ENCODE results near the gene GALNT18. TPM values are rescaled to one million over a fixed set of nuclear protein-coding genes. Genes with fewer than 3 reads are reported as not detected.

The GALNT18 gene
- total and polyA plus RNA-seq, 2 experiments from 2014 or later, result 4.3 to 10.8 TPM

DNA sequence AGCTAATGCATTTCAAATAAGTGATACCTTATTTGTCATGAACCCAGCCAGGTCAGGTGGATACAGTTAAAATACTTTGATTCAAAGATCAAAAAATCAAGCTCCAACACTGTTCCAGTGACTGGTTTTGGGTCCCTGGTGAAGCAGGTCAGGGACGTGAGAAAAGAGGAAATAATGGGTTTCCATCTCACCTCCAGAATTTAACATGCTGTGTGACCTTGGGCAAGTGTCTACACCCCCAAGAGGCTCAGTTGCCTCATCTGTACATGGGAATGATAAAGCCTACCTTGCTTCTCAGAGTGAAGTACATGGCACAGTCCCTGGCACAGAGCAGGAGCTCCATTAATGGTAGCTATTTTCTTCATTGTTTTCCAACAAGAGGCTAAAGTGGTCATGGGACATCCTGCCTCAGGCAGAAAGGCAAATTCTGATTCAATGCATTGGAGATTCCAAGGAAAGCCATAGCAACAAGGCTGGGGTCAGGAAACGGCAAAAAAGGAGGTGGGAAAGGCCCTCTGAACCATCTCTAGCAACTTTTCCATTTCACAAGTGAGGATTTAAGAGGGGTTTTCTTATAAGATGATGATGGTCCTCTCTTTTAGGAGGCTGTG, 377.2 kb downstream of the GALNT18 start:
- H3K4me3 Mint-ChIP-seq, result no peak overlapping the region
- Histone ChIP-seq H3K9me2 (ENCODE audit: insufficient read depth) (no peaks in the 10 kb centered on the region), H3K27me3 (ENCODE audit: insufficient read depth) (no peaks in the 10 kb centered on the region), H3K36me3 (ENCODE audit: insufficient read depth) (no peaks in the 10 kb centered on the region), H3K4me1 (ENCODE audit: insufficient read depth) (peaks cover 12% of the 10 kb centered on the region; the same call in 1 of the 2 replicates), H3K27ac (ENCODE audit: low read depth) (no peak overlapping the region; the same call in 1 of the 2 replicates), H3K79me2 (replicated peaks; ENCODE audit: insufficient read depth) (no peaks in the 10 kb centered on the region), H3F3A (replicated peaks; ENCODE audit: low read depth) (no peaks in the 10 kb centered on the region), H3K4me2 (no peak overlapping the region), H2AFZ (peak overlapping the region; percentile 19; the same call in 1 of the 2 replicates), H4K20me1 (replicated peaks; ENCODE audit: insufficient read depth) (no peaks in the 10 kb centered on the region), H3K4me3 (no peak overlapping the region)
- TF ChIP-seq, protein P1, sequence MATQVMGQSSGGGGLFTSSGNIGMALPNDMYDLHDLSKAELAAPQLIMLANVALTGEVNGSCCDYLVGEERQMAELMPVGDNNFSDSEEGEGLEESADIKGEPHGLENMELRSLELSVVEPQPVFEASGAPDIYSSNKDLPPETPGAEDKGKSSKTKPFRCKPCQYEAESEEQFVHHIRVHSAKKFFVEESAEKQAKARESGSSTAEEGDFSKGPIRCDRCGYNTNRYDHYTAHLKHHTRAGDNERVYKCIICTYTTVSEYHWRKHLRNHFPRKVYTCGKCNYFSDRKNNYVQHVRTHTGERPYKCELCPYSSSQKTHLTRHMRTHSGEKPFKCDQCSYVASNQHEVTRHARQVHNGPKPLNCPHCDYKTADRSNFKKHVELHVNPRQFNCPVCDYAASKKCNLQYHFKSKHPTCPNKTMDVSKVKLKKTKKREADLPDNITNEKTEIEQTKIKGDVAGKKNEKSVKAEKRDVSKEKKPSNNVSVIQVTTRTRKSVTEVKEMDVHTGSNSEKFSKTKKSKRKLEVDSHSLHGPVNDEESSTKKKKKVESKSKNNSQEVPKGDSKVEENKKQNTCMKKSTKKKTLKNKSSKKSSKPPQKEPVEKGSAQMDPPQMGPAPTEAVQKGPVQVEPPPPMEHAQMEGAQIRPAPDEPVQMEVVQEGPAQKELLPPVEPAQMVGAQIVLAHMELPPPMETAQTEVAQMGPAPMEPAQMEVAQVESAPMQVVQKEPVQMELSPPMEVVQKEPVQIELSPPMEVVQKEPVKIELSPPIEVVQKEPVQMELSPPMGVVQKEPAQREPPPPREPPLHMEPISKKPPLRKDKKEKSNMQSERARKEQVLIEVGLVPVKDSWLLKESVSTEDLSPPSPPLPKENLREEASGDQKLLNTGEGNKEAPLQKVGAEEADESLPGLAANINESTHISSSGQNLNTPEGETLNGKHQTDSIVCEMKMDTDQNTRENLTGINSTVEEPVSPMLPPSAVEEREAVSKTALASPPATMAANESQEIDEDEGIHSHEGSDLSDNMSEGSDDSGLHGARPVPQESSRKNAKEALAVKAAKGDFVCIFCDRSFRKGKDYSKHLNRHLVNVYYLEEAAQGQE (IDR thresholded peaks at IDR 0.05; ENCODE audit: unreplicated experiment), result no peak
- no peak for TF ChIP-seq CREB1 (CRISPR knock-in tag; IDR thresholded peaks at IDR 0.05; ENCODE audit: low read depth)
- TF ChIP-seq, protein P2, sequence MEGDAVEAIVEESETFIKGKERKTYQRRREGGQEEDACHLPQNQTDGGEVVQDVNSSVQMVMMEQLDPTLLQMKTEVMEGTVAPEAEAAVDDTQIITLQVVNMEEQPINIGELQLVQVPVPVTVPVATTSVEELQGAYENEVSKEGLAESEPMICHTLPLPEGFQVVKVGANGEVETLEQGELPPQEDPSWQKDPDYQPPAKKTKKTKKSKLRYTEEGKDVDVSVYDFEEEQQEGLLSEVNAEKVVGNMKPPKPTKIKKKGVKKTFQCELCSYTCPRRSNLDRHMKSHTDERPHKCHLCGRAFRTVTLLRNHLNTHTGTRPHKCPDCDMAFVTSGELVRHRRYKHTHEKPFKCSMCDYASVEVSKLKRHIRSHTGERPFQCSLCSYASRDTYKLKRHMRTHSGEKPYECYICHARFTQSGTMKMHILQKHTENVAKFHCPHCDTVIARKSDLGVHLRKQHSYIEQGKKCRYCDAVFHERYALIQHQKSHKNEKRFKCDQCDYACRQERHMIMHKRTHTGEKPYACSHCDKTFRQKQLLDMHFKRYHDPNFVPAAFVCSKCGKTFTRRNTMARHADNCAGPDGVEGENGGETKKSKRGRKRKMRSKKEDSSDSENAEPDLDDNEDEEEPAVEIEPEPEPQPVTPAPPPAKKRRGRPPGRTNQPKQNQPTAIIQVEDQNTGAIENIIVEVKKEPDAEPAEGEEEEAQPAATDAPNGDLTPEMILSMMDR (conservative IDR thresholded peaks at IDR 0.05; ENCODE audit: low read depth in 2 of 2), result no peak
- no peak for ATAC-seq
- H3K9me3 Mint-ChIP-seq, result peaks cover 20% of the 10 kb centered on the region
- no peak for DNase-seq (ENCODE audit: low spot score)
- H3K36me3 Mint-ChIP-seq (ENCODE audit: low read depth), result peaks cover 14% of the 10 kb centered on the region
- H3K27me3 Mint-ChIP-seq (ENCODE audit: insufficient read depth, low read depth, poor library complexity), result peaks cover 18% of the 10 kb centered on the region
- peaks cover 15% of the 10 kb centered on the region for H3K4me1 Mint-ChIP-seq
- H3K27ac Mint-ChIP-seq, result no peak overlapping the region

DNA sequence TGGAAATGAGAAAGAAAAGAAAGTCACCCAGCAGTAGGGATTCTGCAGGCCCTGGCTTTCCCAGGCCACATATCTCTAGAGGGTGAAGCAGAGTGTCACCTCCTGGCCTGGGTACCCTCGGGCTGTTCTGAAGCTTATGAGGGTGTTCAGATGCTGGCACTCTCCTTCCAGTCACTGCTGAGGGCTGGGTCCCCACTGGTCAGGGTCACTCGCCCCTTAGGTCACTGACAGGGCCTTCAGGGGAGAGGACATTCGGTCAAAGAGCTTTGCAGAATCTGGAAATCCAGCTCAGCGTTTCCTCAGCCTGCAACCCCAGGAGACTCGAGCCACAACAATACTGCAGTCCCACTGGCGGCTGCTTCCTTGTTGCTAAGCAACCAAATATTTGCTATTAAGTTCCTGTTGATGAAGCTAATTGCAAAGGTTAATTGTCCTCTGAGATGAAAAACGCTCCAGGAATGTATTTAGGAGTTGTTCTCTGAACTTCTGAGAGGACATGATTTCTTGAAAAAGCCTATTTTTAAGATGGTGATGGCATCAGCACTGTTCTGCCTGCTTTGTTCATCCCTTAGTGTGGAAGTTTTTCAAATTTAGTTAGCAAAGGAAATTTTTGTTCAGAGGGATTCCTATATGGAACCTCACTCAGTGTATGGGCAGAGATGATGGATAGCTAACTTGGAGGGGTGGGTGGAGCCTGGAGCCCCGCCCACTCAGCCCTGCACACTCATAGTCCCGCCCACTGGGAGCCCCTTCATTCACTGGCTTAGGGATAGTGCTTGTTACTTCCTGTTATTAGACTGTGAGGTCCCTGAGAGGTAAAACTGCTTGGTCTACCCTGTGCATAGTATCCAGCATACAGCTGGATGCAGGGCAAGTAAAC, 378.0 kb downstream of the GALNT18 start:
- ATAC-seq (peak; percentile 91), DNase-seq (ENCODE audit: low spot score) (peak; percentile 75)
- Histone ChIP-seq H3K27ac (ENCODE audit: low read depth) (no peak overlapping the region; the same call in 1 of the 2 replicates), H2AFZ (peak overlapping the region; percentile 19; the same call in 1 of the 2 replicates), H3K9me2 (ENCODE audit: insufficient read depth) (no peaks in the 10 kb centered on the region), H3K4me2 (no peak overlapping the region), H3K4me3 (no peak overlapping the region), H3F3A (replicated peaks; ENCODE audit: low read depth) (no peaks in the 10 kb centered on the region), H3K36me3 (ENCODE audit: insufficient read depth) (no peaks in the 10 kb centered on the region), H4K20me1 (replicated peaks; ENCODE audit: insufficient read depth) (no peaks in the 10 kb centered on the region), H3K27me3 (ENCODE audit: insufficient read depth) (no peaks in the 10 kb centered on the region), H3K79me2 (replicated peaks; ENCODE audit: insufficient read depth) (no peaks in the 10 kb centered on the region), H3K4me1 (ENCODE audit: insufficient read depth) (peaks cover 12% of the 10 kb centered on the region; the same call in 1 of the 2 replicates)
- Mint-ChIP-seq H3K9me3 (peaks cover 20% of the 10 kb centered on the region), H3K27ac (0 out of 2 replicates have a peak overlapping the region, but pooled peaks have one; percentile 57), H3K4me1 (peaks cover 15% of the 10 kb centered on the region), H3K36me3 (ENCODE audit: low read depth) (peaks cover 14% of the 10 kb centered on the region), H3K27me3 (ENCODE audit: insufficient read depth, low read depth, poor library complexity) (peaks cover 19% of the 10 kb centered on the region), H3K4me3 (no peak overlapping the region; the same call in 2 of the 3 replicates)
- TF ChIP-seq, protein P1 (IDR thresholded peaks at IDR 0.05; ENCODE audit: unreplicated experiment), result no peak
- no peak for TF ChIP-seq POLR2AphosphoS5 (IDR thresholded peaks at IDR 0.05; ENCODE audit: low read depth)
- TF ChIP-seq EZH2phosphoT487 (IDR thresholded peaks at IDR 0.05; ENCODE audit: unreplicated experiment), result no peak
- TF ChIP-seq, protein P3, sequence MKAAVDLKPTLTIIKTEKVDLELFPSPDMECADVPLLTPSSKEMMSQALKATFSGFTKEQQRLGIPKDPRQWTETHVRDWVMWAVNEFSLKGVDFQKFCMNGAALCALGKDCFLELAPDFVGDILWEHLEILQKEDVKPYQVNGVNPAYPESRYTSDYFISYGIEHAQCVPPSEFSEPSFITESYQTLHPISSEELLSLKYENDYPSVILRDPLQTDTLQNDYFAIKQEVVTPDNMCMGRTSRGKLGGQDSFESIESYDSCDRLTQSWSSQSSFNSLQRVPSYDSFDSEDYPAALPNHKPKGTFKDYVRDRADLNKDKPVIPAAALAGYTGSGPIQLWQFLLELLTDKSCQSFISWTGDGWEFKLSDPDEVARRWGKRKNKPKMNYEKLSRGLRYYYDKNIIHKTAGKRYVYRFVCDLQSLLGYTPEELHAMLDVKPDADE (IDR thresholded peaks at IDR 0.05), result no peak
- TF ChIP-seq, protein P2 (conservative IDR thresholded peaks at IDR 0.05; ENCODE audit: low read depth in 2 of 2), result no peak
- TF ChIP-seq ZNF331 (CRISPR knock-in tag; IDR thresholded peaks at IDR 0.05; ENCODE audit: low read depth), result no peak
